AG04450 (cell line): ENCODE data around the gene HADHA. TPM values are rescaled to one million over a fixed set of nuclear protein-coding genes. Genes with fewer than 3 reads are reported as not detected.

Experiments
- CTCF ChIA-PET: fragments of 300-600, 350-600 bp; formaldehyde crosslinking; extraction: SDS; loops from one replicate; lab custom pipeline; 2022; ENCODE audit warnings: antibody characterized with exemption, inconsistent platforms; lab: Charles Lee
- POLR2A ChIA-PET: fragments of 350-600 bp; formaldehyde crosslinking; extraction: SDS; loops from one replicate; lab custom pipeline; 2021; ENCODE audit warnings: antibody characterized with exemption, inconsistent platforms; lab: Yijun Ruan, JAX
- DNase-seq: peaks from one replicate; pipeline ENCODE4 v3.0.0-alpha.2; 2011; ENCODE audit warnings: low read depth, low spot score
- H3K27ac ChIP-seq: one replicate; pipeline ENCODE4 v1.5.1; 2012; ENCODE audit warnings: low read depth, low read length, control low read depth
- H3K27me3 ChIP-seq: one replicate; pipeline ENCODE4 v1.6.0; 2012; ENCODE audit warnings: low read length; ENCODE audit not compliant: control insufficient read depth, insufficient read depth
- H3K4me3 ChIP-seq: 2 replicates; pipeline ENCODE4 v1.5.1; 2011; ENCODE audit warnings: mild to moderate bottlenecking, low read depth, low read length, control low read depth
- H3K9me3 ChIP-seq: 2 replicates; pipeline ENCODE4 v1.5.1; 2012; ENCODE audit warnings: low read length; ENCODE audit not compliant: control insufficient read depth, insufficient read depth
- polyA plus RNA-seq: library from polyadenylated mRNA; depleted of rRNA; stranded (reverse); fragments of >200 nt; gene quantifications from 2 replicates; pipeline ENCODE4 v1.2.3, GENCODE V29; 2011
- TF ChIP-seq, protein P1 (sequence below): IDR thresholded peaks from 2 replicates; pipeline ENCODE4 v1.5.1; 2011; ENCODE audit warnings: low read depth, low read length, control low read depth, inconsistent platforms

HADHA gene
- polyA plus RNA-seq, 1 experiment = 172 TPM

DNA sequence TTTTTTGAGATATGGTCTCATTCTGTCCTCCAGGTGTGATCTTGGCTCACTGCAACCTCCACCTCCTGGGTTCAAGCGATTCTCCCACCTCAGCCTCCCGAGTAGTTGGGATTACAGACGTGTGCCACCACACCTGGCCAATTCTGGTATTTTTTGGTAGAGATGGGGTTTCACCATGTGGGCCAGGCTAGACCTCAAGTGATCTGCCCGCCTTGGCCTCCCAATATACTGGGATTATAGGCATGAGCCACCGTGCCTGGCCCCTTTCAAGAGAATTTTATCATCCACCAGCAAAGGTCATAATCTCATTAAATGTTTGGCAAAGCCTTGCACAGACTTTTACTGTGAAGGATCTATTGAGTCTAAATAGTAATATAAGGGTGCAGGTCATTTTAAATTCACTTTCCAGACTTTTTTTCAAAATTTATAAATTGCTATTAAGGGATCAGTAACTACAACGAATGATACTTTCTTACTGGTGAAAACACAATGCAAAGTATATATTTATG is 2.5 kb downstream of the HADHA start:
- Histone ChIP-seq H3K27me3 (no peaks in the 10 kb centered on the region), H3K4me3 (no peak overlapping the region), H3K9me3 (no peaks in the 10 kb centered on the region; the same call in 1 of the 2 replicates), H3K27ac (no peak overlapping the region)
- ChIA-PET CTCF (no interaction called here), POLR2A (no interaction called here)
- DNase-seq = no peak
- TF ChIP-seq, protein P1, sequence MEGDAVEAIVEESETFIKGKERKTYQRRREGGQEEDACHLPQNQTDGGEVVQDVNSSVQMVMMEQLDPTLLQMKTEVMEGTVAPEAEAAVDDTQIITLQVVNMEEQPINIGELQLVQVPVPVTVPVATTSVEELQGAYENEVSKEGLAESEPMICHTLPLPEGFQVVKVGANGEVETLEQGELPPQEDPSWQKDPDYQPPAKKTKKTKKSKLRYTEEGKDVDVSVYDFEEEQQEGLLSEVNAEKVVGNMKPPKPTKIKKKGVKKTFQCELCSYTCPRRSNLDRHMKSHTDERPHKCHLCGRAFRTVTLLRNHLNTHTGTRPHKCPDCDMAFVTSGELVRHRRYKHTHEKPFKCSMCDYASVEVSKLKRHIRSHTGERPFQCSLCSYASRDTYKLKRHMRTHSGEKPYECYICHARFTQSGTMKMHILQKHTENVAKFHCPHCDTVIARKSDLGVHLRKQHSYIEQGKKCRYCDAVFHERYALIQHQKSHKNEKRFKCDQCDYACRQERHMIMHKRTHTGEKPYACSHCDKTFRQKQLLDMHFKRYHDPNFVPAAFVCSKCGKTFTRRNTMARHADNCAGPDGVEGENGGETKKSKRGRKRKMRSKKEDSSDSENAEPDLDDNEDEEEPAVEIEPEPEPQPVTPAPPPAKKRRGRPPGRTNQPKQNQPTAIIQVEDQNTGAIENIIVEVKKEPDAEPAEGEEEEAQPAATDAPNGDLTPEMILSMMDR = no peak

DNA sequence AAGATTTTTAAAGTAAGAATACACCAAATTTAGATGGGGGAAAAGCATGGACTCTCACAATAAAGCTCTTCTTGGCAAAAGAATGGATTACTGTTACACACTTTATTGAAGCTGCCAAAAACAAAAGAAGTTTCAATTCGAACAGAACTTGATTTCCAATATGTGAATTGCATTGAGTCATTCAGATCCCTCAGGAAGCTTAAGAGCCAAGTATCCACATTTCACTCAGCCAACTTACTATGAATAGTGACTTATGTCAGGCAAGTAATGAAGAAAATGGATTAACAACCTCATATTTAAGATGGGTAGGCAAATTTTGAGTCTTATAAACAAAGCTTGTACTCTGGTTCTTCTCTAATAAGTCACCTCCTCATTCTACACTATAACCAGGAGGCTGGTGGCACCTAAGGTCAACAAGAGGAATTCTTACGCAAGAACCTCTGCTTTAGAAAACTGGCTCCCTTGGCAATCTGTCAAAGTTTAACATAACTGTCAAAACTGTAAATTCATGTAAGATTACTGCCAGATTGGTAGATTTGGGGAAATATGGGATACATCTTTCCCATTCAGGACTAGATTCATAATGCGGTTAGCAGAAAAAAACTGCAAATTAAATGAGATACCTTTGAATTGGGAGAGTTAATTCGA is 6.0 kb downstream of the HADHA start:
- ChIA-PET CTCF (interaction anchor here (1.9 kb wide), 1 partner anchor 92 kb away, joined by 9 read pairs; no protein-coding TSS in a partner anchor), POLR2A (no interaction called here)
- TF ChIP-seq, protein P1 = no peak
- no peaks in the 10 kb centered on the region for H3K27me3 ChIP-seq
- no peak overlapping the region for H3K27ac ChIP-seq
- no peak for DNase-seq
- H3K9me3 ChIP-seq = no peaks in the 10 kb centered on the region
- H3K4me3 ChIP-seq = no peak overlapping the region

DNA sequence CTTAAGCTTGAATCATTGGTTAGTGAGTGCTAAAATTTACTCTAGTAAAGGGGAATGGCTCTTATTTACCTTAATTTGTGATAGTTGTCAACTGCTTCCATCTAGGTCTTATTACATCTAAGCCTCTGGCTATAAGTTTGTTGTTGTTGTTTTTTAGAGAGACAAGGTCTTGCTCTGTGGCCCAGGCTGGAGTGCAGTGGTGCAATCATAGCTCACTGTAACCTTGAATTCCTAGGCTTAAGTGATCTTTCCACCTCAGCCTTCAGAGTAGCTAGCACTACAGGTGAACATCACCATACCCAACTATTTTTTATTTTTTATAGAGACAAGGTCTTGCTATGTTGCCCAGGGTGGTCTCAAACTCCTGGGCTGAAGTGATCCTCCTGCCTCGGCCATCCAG is 6.6 kb downstream of the HADHA start:
- Histone ChIP-seq H3K4me3 (no peak overlapping the region), H3K9me3 (no peaks in the 10 kb centered on the region), H3K27ac (no peak overlapping the region), H3K27me3 (no peaks in the 10 kb centered on the region)
- ChIA-PET POLR2A (no interaction called here), CTCF (interaction anchor here (1.9 kb wide), 1 partner anchor 93 kb away, joined by 9 read pairs; no protein-coding TSS in a partner anchor)
- DNase-seq = no peak
- TF ChIP-seq, protein P1 = no peak

DNA sequence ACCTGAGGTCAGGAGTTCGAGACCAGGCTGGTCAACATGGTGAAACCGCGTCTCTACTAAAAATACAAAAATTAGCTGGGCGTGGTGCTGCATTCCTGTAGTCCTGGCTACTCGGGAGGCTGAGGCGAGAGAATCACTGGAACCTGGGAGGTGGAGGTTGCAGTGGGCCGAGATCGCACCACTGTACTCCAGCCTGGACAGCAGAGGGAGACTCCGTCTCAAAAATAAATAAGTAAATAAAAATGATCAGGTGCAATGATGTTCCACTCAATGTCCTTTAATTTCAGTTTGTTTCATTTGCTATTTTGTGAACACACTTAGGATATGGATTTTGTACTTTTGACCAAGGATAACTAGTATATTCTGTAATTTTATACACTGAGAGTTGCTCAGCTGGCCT is 9.3 kb downstream of the HADHA start:
- no peak overlapping the region for H3K4me3 ChIP-seq
- DNase-seq = no peak
- H3K27ac ChIP-seq = no peak overlapping the region
- ChIA-PET CTCF (no interaction called here), POLR2A (no interaction called here)
- H3K9me3 ChIP-seq = no peaks in the 10 kb centered on the region
- no peaks in the 10 kb centered on the region for H3K27me3 ChIP-seq
- TF ChIP-seq, protein P1 = no peak

DNA sequence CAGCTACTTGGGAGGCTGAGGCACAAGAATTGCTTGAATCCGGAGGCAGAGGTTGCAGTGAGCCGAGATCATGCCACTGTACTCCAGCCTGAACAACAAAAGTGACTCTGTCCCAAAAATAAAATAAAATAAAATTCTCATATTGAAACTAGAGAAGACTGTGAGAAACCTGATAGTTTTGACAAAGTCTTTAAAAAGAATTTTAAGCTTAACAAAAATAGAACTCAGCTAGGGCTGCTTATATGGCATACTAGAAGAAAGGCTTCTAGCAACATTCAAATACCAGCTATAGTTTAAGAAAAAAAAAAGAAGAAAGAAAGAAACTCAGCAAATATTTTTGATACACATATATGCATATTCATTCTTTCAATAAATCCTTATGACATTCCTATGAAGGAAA is 13.6 kb downstream of the HADHA start:
- Histone ChIP-seq H3K4me3 (no peak overlapping the region), H3K9me3 (no peaks in the 10 kb centered on the region), H3K27me3 (no peaks in the 10 kb centered on the region), H3K27ac (no peak overlapping the region)
- no peak for DNase-seq
- ChIA-PET CTCF (interaction anchor here (0.7 kb wide), 1 partner anchor 46 kb away, joined by 3 read pairs; no protein-coding TSS in a partner anchor), POLR2A (no interaction called here)
- TF ChIP-seq, protein P1 = no peak
